CD4-positive, alpha-beta T cell treated with Interleukin-10 for 1 hour (primary cell): ENCODE data around the gene GNB2.
"Not testable (repeated sequence)": the region's sequence is repeated elsewhere in the genome, so short reads cannot be mapped to it uniquely, and the experiment has no call there.

ENCODE experiments used
- DNase-seq: peaks from one replicate; pipeline ENCODE4 v3.0.0-alpha.2; 2020

Gene GNB2

DNA sequence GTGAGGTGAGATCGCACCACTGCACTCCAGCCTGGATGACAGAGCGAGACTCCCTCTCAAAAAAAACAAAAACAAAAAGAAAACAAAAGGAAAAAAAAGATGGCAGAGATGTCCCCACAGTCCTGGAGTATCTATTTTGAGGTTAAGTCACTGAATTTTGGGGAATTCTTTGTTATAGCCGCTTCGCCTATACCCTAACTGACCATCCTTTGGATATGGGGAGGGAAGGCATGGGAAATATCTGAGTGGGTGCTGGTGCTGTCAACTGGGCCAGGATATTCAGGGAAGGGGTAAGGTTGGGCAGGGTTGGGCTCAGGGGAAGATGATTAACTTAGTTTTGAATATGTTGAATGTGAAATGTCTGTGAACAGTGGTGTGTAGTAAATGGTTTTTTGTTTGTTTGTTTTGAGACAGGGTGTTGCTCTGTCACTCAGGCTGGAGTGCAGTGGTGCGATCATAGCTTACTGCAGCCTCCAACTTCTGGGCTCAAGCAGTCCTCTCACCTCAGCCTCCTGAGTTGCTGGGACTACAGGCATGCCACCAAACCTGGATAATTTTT lies 8.3 kb upstream of the GNB2 start:
- DNase-seq: no peak

DNA sequence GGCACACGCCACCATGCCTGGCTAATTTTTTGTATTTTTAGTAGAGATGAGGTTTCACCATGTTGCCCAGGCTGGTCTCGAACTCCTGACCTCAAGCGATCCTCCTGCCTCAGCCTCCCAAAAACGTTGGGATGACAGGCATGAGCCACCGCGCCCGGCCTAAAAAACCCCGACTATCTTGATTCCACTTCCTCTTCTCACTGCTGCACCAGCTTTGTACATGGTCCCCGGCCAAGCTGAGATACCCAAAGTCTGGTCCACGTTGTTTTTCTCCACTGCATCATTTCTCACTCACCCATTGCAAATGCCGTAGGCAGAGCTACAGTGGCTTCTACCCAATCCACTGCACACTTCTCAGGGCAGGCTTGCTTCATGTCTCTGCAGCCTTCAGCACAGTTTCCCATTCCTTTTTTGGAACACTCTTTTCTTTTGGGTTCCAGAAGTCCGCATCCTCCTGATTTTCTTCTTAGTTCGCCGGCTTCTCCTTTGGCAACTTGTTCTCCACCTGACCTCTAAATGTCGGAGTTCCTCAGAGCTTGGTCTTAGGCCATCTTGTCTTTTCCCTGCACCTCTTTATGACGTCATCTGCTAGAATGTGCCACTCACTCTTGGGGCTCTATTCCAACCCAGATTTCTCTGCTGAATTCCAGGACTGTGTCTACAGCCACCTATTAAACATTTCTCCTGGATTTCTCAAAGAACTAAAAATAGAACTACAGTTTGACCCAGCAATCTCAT lies 6.0 kb upstream of the GNB2 start:
- DNase-seq: no peak

DNA sequence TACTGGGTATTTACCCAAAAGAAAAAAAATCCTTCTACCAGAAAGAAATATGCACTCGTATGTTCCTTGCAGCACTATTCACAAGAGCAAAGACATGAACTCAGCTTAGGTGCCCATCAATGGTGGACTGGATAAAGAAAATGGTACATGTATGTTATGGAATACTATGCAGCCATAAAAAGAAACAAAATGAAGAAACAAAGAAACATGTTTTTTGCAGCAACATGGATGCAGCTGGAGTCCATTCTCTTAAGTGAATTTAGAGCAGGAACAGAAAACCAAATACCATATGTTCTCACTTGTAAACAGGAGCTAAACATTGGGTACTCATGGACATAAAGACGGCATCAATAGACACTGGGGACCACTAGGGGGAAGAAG lies 5.5 kb upstream of the GNB2 start:
- DNase-seq: no peak

DNA sequence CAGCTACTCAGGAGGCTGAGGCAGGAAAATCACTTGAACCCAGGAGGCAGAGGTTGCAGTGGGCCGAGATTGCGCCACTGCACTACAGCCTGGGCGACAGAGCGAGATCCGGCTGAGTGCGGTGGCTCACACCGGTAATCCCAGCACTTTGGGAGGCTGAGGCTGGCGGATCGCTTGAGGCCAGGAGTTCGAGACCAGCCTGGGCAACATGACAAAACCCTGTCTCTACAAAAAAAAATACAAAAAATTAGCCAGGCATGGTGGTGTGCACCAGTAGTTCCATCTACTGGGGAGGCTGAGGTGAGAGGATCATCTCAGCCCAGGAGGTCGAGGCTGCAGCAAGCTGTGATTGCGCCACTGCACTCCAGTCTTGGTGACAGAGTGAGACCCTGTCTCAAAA lies 4.4 kb upstream of the GNB2 start:
- not testable (repeated sequence) for DNase-seq

DNA sequence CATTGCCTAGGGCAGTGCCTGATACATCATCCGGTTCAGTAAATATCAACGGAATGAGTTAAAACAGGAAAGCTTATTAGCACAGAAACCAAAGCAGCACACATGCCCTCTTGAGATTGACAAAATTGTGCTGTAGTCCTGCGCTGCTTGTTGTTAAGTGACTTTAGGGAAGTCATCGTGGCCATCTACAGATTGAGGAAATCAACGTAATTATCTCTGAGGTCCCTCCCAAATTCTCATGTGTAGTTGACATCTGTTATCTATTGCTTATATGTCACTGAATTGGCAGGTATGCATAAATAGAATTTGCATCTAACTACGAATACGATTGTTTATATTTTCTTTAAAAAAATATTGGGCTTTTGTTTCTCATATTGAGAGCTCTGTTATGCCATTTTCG lies 3.5 kb upstream of the GNB2 start:
- no peak for DNase-seq

DNA sequence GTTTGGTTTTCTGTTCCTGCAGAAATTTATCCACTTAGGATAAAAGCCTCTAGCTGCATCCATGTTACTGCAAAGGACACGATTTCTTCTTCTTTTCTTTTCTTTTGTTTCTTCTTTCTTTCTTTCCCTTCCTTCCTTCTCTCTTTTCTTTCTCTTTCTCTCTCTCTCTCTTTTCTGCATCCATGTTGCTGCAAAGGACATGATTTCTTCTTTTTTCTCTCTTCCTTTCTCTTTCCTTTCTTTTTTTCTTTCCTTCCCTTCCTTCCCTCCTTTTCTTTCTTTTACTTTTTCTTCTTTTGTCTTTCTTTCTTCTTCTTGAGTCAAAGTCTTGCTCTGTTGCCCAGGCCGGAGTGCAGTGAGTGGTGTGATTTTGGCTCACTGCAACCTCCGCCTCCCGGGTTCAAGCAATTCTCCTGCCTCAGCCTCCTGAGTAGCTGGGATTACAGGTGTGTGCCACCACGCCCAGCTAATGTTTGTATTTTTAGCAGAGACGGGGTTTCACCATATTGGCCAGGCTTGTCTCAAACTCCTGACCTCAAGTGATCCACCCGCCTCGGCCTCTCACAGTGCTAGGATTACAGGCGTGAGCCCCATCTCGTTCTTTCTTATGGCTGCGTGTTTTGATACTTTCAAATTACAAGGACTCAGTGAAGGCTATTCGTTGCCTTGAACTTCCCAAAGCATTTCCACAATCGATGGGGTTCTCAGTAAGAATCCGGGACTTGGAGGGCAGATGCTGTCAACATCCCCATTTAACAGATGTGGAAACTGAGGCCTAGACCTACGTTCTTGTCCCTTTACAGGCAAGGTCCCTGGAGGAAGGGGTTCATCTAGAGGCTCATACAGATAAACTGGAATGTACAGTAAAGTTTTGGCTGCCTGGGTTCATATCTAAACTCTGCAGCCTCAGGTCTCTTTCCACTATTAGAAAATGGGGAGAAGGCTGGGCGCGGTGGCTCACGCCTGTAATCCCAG lies 1.9 kb upstream of the GNB2 start:
- no peak for DNase-seq

DNA sequence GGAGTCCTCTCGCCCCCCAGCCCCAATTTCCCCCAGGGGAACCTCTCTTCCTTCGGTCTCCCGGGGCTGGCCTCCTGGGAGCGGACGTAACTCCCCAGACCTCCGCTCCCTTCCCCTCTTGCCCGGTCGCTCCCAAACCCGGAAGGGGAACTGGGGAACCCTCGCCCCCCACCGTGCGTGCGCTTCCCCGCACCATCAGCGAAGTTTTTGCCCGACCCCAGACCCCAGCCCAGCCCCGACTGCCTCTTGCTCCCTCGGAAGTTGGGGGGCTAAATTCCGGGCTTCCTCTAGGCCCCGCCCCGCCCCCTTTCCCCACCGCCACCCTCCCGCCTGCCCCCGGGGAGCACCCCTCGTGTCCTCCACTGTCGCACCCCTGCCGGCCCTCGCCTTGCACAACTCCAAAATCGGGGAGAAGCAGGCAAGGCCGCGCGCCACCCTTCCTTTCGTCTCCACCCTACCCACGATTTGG lies 436 bp downstream of the GNB2 start:
- DNase-seq: peak; percentile 58

DNA sequence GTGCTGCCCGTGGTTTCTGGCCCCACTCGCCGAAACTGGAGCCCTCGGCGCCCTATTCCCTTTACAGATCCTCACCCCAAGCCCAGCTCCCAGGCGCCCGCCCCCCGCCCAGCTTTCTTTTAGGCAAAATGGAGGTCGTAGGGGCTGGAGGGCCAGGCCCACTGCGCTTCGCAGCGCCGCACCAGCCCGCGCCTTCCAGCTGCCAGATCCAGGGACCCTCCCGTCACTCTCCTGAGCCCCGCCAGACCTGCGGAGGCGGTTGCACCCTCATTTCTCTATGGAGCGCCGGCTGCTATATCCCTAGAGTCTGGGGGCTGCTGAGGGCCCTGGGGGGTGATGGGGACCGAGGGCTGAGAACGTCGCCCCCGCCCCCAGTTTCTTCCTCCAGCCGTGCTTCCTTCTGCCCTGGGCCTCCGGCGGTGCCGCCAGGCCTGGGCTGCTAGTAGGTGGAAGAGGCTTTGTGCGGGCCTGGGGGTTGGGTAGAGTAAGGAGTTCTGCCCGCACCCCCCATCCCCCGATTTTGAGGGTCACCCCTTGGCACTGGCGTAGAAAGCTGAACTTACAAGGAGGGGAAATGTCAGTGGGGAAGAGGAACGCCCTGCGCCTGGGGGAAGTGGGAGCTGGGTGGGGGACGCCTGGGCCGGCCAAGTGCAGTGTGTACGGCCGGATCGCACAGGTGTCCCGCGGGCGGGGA lies 1.0 kb downstream of the GNB2 start:
- peak; percentile 32 for DNase-seq

DNA sequence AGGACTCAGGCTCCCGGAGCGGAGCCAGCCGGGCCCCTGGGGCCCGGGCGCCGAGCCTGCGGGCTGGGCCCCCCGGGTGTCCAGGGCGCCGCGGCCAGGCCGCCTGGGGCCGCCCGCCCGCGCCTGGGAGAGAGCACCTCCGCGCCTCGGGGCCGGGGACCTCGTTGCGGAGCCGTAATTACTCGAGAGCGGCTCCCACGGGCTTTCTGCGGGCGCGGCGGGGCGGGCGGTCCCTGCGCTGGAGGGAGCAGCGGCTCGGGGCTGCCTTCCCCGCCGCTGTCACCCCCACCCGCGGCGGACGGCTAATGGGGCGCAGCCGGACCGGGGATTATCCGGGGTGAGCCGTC lies 1.5 kb downstream of the GNB2 start:
- DNase-seq: no peak

DNA sequence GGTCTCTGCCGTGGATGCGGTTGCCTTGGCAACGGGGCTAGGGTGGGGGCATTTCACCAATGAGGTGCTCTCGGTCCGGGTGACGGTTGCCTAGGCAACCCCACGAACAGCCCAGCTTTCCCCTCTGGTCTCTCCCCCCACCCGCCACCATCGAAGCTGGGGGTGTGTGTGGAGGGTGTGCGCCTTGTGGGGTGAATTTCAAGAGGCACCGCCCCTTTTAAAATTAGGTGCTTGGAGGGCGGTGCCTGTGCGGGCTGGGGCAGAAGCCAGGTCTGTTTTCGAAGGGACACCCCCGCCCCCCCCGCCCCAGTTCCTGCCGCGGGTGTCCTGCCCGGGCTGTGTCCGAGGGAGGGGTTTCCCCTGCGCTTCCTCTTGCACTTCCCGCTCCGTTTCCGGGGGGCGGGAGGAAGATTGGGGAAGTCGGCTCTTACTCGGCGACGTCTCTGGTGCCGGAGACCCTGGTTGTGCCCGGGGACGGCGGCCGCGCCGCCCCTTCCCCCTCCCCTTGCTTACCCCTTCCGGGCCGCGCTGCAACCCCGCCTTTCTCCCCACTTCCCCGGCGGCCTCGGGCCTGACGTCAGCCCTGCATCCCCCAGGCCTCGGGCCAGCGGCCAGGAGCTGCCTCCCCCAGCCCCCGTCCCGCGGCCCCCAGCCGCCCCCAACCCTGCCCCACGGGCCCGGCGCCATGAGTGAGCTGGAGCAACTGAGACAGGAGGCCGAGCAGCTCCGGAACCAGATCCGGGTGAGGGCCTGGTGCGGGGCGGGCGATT lies 2.2 kb downstream of the GNB2 start:
- peak; percentile 96 for DNase-seq

DNA sequence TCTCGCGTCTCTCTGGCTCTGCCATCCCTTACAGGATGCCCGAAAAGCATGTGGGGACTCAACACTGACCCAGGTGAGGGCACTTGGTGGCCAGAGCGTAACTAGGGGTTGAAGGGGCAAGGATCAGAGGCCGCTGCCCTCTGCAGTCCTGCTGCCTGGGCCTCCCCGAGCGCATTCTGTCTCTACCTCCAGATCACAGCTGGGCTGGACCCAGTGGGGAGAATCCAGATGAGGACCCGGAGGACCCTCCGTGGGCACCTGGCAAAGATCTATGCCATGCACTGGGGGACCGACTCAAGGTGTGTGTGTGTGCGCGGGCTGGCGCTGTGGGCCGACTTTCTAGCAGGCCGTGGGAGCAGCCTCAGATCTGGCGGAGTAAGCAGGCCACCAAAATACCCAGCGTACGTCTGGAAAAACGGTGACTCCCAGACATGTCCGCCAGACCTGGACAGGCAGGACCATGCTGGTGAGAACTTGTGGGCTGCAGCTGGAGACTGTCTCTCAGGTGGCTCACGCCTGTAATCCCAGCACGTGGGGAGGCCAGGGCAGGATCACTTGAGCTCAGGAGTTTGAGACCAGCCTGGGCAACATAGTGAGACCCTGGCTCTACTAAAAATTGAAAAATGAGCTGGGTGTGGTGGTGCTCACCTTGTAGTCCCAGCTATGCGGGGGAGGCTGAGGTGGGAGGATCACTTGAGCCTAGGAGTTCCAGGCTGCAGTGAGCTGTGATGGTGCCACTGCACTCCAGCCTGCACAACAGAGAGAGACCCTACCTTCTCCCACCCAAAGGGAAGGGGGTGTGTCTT lies 3.2 kb downstream of the GNB2 start:
- DNase-seq: peak; percentile 14

DNA sequence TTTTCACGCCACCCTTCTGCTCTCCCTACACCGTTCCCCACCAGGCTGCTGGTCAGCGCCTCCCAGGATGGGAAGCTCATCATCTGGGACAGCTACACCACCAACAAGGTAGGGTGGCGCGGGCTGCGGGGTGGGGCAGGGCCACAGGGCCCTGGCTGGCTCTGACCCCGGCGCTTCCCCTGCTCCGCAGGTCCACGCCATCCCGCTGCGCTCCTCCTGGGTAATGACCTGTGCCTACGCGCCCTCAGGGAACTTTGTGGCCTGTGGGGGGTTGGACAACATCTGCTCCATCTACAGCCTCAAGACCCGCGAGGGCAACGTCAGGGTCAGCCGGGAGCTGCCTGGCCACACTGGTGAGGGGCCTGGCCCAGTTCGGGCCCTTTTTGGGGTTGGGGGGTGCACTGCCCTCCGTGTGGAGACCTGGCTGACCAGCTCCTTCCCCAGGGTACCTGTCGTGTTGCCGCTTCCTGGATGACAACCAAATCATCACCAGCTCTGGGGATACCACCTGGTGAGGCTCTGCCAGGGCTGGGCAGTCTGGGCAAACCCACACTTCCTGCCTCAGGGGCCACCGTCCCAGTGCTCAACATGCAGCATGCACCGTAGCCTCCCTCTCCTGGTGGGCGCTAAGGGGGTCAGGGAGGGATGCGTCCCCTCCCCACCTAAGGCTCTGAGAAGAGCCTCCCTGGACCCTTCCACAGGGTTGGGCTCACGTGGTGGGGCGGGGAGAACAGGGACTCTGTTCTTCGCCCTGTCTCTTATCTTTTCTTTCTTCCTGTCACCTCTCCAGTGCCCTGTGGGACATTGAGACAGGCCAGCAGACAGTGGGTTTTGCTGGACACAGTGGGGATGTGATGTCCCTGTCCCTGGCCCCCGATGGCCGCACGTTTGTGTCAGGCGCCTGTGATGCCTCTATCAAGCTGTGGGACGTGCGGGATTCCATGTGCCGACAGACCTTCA lies 4.0 kb downstream of the GNB2 start:
- peak; percentile 16 for DNase-seq

DNA sequence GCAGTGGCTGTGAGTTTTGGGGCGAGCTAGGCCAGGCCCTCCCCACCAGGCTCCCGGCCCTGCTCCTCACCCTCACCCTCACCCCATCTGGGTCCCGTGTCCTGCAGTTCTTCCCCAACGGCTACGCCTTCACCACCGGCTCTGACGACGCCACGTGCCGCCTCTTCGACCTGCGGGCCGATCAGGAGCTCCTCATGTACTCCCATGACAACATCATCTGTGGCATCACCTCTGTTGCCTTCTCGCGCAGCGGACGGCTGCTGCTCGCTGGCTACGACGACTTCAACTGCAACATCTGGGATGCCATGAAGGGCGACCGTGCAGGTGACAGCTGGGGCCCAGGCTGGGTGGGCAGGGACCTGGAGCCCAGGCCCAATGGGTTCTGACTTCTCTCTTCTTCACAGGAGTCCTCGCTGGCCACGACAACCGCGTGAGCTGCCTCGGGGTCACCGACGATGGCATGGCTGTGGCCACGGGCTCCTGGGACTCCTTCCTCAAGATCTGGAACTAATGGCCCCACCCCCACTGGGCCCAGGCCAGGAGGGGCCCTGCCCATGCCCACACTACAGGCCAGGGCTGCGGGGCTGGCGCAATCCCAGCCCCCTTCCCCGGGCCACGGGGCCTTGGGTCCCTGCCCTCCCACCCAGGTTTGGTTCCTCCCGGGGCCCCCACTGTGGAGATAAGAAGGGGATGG lies 4.9 kb downstream of the GNB2 start:
- peak; percentile 20 for DNase-seq

DNA sequence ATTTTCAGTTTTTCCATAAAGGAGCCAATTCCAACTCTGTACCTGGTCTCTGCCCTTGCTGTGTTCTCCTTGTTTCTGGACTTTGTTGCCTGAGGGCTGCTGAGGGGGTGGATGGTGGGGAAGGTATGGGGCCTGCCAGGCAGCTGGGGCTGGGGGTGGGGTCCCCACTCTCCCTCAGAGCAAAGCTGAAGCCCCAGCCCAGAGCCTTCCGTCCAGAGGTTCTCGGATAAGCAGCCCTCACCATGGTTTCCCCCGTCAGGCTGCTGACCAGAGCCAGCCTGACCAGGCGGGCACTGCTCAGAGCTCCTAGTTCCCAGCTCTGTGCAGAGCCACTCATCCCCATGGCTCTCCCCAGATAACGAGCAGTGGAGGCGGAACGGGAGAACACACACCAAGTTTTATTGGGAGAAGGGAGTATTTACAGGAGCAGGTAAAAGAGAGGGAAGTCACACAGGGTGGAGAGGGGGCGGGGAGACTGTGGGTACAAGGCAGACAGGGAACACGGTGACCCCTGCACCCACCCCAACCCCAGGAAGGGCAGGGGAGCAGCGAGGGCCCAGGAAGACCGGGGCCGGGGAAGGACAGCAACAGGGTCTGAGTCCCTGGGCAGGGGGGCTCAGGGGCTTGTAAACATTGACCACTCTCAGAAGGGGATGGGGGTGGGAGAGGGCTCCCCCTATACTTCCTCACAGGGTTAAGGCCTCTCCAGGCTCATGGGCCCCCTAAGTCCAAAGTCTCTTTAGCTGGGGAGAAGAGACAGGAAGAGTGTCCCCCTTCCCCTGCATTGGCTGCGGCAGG lies 5.8 kb downstream of the GNB2 start:
- no peak for DNase-seq

DNA sequence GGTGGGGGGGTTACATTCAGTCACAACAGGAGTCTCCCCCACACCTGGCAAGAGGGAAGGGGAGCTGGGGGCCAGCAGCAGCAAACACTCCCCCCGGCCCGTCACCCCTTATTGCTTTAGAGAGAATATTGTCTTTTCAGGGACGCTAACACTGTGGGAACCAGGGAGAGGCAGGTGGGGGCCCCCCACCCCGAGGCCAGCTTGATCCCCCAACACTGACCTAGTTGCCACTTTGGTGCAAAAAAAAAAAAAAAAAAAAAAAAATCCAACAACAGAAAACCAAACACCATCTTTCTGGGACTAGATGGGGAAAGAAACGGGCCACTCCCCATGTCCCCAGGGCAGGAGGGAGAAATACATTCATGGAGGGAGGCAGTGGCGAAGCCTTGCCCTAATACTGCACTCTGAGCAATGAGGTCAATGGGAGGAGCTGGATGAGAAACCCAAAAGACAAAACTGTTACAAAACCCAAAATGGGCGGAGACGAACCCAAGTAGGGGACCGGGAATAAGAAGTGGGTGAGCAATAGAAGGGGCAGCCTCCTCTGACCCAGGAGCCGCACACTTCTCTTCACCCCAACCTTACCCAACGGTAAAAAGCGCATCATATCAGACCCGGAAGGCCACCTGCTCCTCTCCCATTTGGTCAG lies 6.5 kb downstream of the GNB2 start:
- peak; percentile 37 for DNase-seq

DNA sequence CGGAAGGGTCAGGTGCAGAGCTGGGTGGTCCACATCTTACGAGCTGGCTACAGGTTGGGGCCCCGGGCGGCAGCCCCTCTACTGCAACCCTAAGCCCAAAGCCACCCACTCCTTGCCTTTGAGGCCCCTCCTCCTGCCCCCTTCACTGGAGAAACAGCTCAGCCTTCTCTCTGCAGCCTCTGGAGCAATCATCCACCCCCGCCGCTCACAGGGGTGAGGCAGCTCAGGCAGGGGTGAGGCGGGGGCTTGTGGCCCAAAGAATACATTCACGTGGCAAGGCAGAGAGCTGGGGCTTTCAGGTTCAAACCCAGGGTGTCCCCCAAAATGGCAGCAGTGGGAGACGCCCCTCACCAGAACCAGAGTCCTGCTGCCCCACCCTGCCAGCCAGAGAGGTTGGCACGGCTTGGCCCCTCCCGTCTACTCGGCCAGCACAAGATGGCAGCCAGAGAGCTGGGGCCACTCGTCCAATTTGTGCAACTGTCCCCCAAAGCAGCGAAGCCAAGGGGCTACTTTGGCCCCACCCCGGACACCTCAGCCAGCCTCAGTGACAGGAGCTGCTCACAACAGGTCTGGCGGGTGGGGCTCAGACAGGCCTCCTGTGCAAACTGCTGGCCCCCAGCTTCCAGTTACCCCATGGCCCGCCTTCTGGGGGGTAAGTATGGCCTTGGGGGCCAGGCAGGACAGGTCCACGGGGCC lies 7.2 kb downstream of the GNB2 start:
- peak; percentile 28 for DNase-seq

DNA sequence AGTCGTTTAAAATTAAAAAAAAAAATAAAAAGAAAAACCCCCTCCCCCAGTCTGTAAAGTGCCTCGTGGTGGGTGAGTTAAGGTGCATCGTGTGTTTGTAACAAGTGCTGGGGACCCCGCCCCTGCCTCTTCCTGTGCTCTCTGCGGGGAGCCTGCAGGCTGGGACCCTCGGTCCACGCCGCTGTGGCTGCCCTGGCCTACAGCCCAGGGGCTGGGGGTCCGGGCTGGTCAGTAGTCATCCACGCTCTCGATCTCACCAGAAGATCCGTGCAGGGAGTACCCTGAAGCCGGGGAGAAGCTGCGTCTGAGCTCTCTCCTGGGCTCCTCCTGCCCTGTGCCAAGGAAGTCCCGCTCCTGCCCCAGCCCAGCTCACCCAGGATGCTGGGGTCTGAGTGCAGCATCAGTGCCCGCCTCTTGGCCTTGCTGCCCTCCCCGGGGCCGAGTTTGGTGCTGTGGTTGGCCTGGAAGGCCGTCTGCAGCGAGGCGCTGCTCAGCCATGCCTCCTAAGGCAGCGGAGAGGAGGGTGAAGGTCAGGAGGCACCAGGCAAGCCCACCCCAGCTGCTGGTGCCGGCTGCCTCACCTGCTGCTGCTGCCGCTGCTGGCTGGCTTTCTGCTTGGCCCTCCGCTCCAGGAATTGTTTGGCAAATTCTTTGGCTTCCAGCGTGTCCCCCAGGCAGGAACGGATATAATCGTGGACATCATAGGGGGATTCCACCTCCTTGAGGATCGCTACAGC lies 8.1 kb downstream of the GNB2 start:
- DNase-seq: peak; percentile 13
